HepG2 (cell line): ENCODE data around the gene SNAPC4. TPM values are rescaled to one million over a fixed set of nuclear protein-coding genes. Genes with fewer than 3 reads are reported as not detected.

ENCODE experiments used
- BORCS8-MEF2B ChIP-seq: sonication (generic); formaldehyde crosslinking; IDR thresholded peaks from 2 replicates; pipeline ENCODE4 v1.8.0; 2022; ENCODE audit warnings: mild to moderate bottlenecking, missing genetic modification reagents
- CENPT ChIP-seq: sonication (generic); formaldehyde crosslinking; IDR thresholded peaks from 2 replicates; pipeline ENCODE4 v1.8.0; 2022; ENCODE audit warnings: low read depth, mild to moderate bottlenecking, moderate library complexity, missing genetic modification reagents
- CREM ChIP-seq, 2 experiments: sonication (generic) in 1 of 2; formaldehyde crosslinking in 1 of 2; IDR thresholded peaks; 2 replicates each; pipeline versions ENCODE4 v1.4.0 to v1.6.1; 2016 to 2020; ENCODE audit warnings: antibody characterized with exemption in 1 of 2, mild to moderate bottlenecking in 1 of 2, missing genetic modification reagents in 1 of 2
- GPN1 ChIP-seq: sonication (generic); formaldehyde crosslinking; IDR thresholded peaks from 2 replicates; pipeline ENCODE4 v1.5.1; 2020; ENCODE audit warnings: missing genetic modification reagents, borderline replicate concordance
- KLF6 ChIP-seq: IDR thresholded peaks from 2 replicates; pipeline ENCODE4 v1.8.0; 2016; ENCODE audit warnings: missing biosample characterization, missing genetic modification reagents
- RFX5 ChIP-seq: IDR thresholded peaks from 2 replicates; pipeline ENCODE4 v1.6.1; 2011; ENCODE audit warnings: low read depth, low read length, improper control_type of control experiment
- SKI ChIP-seq: fragments of 450-650 bp; IDR thresholded peaks from one replicate; pipeline ENCODE4 v1.6.1; 2018; ENCODE audit warnings: mild to moderate bottlenecking; ENCODE audit not compliant: partially characterized antibody
- SRSF1 ChIP-seq: fragments of 200-400 bp; formaldehyde crosslinking; optimal IDR thresholded peaks from 2 replicates; pipeline ENCODE3; 2017; ENCODE audit warnings: mild to moderate bottlenecking, low read depth, low read length, moderate library complexity
- ZNF546 ChIP-seq: sonication (generic); formaldehyde crosslinking; conservative IDR thresholded peaks from 2 replicates; pipeline ENCODE4 v1.8.1; 2023; ENCODE audit warnings: mild to moderate bottlenecking, missing genetic modification reagents
- ZNF777 ChIP-seq: sonication (generic); formaldehyde crosslinking; IDR thresholded peaks from 2 replicates; pipeline ENCODE4 v1.4.0; 2020; ENCODE audit warnings: missing genetic modification reagents
- ZSCAN30 ChIP-seq: sonication (generic); formaldehyde crosslinking; IDR thresholded peaks from 2 replicates; pipeline ENCODE4 v1.5.0; 2020; ENCODE audit warnings: mild to moderate bottlenecking, missing genetic modification reagents
- polyA plus RNA-seq, 8 experiments: library from polyadenylated mRNA; depleted of rRNA in 3 of 8; stranded (reverse) in 7 of 8; unstranded in 1 of 8; fragments of >200 nt; fragmentation: Illumina TruSeq in 4 of 8; extraction: Trizol in 4 of 8; gene quantifications; 2 replicates each; pipeline versions ENCODE4 v1.2.1 to v1.2.3, GENCODE V29; 2011 to 2016; ENCODE audit warnings: low read depth in 4 of 8, missing spikeins in 1 of 8, mixed read lengths in 1 of 8; ENCODE audit not compliant: insufficient read depth in 1 of 8
- total RNA-seq, 5 experiments: library from RNA; depleted of rRNA; stranded (reverse); fragments of >200 nt; fragmentation: Illumina TruSeq; extraction: Trizol; gene quantifications; 2 replicates each; pipeline ENCODE4 v1.2.3, GENCODE V29; 2016; ENCODE audit warnings: low read depth in 1 of 5
- TF ChIP-seq, protein P1 (sequence below): sonication (generic); formaldehyde crosslinking; IDR thresholded peaks from 2 replicates; pipeline ENCODE4 v1.5.0; 2020; ENCODE audit warnings: mild to moderate bottlenecking, missing genetic modification reagents, moderate library complexity
- TF ChIP-seq, protein P2 (sequence below): sonication (generic); formaldehyde crosslinking; IDR thresholded peaks from 2 replicates; pipeline ENCODE4 v1.4.0; 2020; ENCODE audit warnings: mild to moderate bottlenecking, missing genetic modification reagents
- TF ChIP-seq, protein P3 (sequence below): sonication (generic); formaldehyde crosslinking; IDR thresholded peaks from 2 replicates; pipeline ENCODE4 v1.5.1; 2020; ENCODE audit warnings: mild to moderate bottlenecking, missing genetic modification reagents, moderate library complexity
- TF ChIP-seq, protein P4 (sequence below): IDR thresholded peaks from 2 replicates; pipeline ENCODE4 v1.6.1; 2016; ENCODE audit warnings: mild to moderate bottlenecking, missing biosample characterization, missing genetic modification reagents

SNAPC4 gene
- total and polyA plus RNA-seq, 2 of the 13 experiments (the other 11 are each of a cell fraction or from before 2014, with no cell fraction given) = 2.0 to 6.0 TPM

DNA sequence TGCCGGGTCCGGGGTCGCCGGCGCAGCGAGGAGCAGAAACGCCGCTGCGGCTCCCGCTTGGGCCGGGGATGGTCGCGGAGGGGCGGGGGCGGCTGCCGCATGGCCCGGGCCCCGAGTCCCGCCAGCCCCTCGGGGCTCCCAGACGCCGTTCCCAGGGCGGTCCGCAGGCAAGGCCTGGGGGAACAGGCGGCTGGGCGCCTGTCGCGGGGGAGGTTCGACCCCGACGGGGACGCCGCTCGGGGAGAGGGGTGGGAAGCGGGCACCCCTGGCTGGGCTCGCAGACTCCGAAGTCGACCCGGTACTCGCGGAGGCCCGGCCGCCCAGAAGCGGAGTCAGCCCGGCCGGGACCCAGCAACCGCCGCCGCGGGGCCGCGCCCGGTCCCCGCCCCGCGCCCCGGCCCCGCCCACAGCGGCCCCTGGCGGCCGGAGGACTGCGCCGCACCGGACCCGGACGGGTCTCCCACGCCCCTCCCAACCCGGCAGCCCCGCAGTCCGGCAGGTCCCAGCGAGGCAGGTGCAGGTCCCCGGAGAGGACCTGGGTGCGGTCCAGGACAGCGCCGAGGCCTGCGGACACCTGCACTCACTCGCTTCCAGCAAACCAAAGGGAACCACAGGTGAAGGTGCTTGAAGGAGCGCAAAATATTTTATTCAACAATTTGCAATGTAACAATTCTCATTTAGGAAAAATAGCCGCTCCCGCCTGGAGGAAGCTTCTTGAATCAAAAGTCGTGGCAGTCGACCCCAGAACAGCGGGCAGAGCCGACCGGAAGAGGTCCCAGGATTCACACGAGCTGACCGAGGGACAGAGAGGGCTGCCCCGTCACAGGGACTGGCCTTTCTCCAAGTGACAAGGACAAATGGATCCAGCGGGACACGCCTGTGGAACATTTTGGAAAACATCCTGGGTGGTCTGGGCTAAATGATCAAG lies 39.8 kb upstream of the SNAPC4 start, which contains the start of gene INPP5E (continued):
- TF ChIP-seq, protein P1, sequence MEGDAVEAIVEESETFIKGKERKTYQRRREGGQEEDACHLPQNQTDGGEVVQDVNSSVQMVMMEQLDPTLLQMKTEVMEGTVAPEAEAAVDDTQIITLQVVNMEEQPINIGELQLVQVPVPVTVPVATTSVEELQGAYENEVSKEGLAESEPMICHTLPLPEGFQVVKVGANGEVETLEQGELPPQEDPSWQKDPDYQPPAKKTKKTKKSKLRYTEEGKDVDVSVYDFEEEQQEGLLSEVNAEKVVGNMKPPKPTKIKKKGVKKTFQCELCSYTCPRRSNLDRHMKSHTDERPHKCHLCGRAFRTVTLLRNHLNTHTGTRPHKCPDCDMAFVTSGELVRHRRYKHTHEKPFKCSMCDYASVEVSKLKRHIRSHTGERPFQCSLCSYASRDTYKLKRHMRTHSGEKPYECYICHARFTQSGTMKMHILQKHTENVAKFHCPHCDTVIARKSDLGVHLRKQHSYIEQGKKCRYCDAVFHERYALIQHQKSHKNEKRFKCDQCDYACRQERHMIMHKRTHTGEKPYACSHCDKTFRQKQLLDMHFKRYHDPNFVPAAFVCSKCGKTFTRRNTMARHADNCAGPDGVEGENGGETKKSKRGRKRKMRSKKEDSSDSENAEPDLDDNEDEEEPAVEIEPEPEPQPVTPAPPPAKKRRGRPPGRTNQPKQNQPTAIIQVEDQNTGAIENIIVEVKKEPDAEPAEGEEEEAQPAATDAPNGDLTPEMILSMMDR (CRISPR knock-in tag) = peak; percentile 70
- TF ChIP-seq, protein P2, sequence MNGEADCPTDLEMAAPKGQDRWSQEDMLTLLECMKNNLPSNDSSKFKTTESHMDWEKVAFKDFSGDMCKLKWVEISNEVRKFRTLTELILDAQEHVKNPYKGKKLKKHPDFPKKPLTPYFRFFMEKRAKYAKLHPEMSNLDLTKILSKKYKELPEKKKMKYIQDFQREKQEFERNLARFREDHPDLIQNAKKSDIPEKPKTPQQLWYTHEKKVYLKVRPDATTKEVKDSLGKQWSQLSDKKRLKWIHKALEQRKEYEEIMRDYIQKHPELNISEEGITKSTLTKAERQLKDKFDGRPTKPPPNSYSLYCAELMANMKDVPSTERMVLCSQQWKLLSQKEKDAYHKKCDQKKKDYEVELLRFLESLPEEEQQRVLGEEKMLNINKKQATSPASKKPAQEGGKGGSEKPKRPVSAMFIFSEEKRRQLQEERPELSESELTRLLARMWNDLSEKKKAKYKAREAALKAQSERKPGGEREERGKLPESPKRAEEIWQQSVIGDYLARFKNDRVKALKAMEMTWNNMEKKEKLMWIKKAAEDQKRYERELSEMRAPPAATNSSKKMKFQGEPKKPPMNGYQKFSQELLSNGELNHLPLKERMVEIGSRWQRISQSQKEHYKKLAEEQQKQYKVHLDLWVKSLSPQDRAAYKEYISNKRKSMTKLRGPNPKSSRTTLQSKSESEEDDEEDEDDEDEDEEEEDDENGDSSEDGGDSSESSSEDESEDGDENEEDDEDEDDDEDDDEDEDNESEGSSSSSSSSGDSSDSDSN (CRISPR knock-in tag) = peak; percentile 79; the same call in 1 of the 2 replicates
- no peak for TF ChIP-seq CREM (IDR thresholded peaks at IDR 0.05)
- TF ChIP-seq CREM (CRISPR knock-in tag; IDR thresholded peaks at IDR 0.05) = no peak
- TF ChIP-seq, protein P3, sequence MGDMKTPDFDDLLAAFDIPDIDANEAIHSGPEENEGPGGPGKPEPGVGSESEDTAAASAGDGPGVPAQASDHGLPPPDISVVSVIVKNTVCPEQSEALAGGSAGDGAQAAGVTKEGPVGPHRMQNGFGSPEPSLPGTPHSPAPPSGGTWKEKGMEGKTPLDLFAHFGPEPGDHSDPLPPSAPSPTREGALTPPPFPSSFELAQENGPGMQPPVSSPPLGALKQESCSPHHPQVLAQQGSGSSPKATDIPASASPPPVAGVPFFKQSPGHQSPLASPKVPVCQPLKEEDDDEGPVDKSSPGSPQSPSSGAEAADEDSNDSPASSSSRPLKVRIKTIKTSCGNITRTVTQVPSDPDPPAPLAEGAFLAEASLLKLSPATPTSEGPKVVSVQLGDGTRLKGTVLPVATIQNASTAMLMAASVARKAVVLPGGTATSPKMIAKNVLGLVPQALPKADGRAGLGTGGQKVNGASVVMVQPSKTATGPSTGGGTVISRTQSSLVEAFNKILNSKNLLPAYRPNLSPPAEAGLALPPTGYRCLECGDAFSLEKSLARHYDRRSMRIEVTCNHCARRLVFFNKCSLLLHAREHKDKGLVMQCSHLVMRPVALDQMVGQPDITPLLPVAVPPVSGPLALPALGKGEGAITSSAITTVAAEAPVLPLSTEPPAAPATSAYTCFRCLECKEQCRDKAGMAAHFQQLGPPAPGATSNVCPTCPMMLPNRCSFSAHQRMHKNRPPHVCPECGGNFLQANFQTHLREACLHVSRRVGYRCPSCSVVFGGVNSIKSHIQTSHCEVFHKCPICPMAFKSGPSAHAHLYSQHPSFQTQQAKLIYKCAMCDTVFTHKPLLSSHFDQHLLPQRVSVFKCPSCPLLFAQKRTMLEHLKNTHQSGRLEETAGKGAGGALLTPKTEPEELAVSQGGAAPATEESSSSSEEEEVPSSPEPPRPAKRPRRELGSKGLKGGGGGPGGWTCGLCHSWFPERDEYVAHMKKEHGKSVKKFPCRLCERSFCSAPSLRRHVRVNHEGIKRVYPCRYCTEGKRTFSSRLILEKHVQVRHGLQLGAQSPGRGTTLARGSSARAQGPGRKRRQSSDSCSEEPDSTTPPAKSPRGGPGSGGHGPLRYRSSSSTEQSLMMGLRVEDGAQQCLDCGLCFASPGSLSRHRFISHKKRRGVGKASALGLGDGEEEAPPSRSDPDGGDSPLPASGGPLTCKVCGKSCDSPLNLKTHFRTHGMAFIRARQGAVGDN = peak; percentile 5; the same call in 1 of the 2 replicates
- TF ChIP-seq ZNF777 (CRISPR knock-in tag) = peak; percentile 77
- no peak for TF ChIP-seq ZSCAN30
- no peak for TF ChIP-seq KLF6 (CRISPR knock-in tag)
- TF ChIP-seq GPN1 (CRISPR knock-in tag) = no peak
- TF ChIP-seq, protein P4, sequence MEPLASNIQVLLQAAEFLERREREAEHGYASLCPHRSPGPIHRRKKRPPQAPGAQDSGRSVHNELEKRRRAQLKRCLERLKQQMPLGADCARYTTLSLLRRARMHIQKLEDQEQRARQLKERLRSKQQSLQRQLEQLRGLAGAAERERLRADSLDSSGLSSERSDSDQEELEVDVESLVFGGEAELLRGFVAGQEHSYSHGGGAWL = 0 out of 2 replicates have a peak, but pooled peaks have one; percentile 47
- TF ChIP-seq BORCS8-MEF2B (CRISPR knock-in tag) = 0 out of 2 replicates have a peak, but pooled peaks have one; percentile 6
- TF ChIP-seq ZNF546 (CRISPR knock-in tag) = 0 out of 2 replicates have a peak, but pooled peaks have one; percentile 9
- no peak for TF ChIP-seq RFX5
- TF ChIP-seq SKI = peak; percentile 16
- TF ChIP-seq CENPT = 0 out of 2 replicates have a peak, but pooled peaks have one; percentile 25
- TF ChIP-seq SRSF1 = no peak
